Liver (tissue), 3 donors: Measurements from ENCODE around the gene LGR6.

ENCODE experiments used
- FOXA1 ChIP-seq: IDR thresholded peaks from 2 replicates; pipeline ENCODE4 v1.6.1; 2016; ENCODE audit warnings: antibody characterized with exemption
- FOXA2 ChIP-seq: IDR thresholded peaks from 2 replicates; pipeline ENCODE4 v1.6.1; 2016; ENCODE audit warnings: antibody characterized with exemption
- GABPA ChIP-seq, 2 donors: IDR thresholded peaks in 1 of 2; conservative IDR thresholded peaks in 1 of 2; 2 replicates each; pipeline ENCODE4 v1.6.1; 2016; ENCODE audit warnings: antibody characterized with exemption in 2 of 2, mild to moderate bottlenecking in 1 of 2, moderate library complexity in 1 of 2
- HNF4A ChIP-seq, 2 donors: conservative IDR thresholded peaks; 2 replicates each; pipeline ENCODE4 v1.6.1; 2016; ENCODE audit warnings: antibody characterized with exemption in 2 of 2, mild to moderate bottlenecking in 2 of 2
- HNF4G ChIP-seq: IDR thresholded peaks from 2 replicates; pipeline ENCODE4 v1.6.1; 2016; ENCODE audit warnings: antibody characterized with exemption
- JUND ChIP-seq, 2 donors: IDR thresholded peaks; 2 replicates each; pipeline ENCODE4 v1.6.1; 2016; ENCODE audit warnings: antibody characterized with exemption in 2 of 2
- RAD21 ChIP-seq, 2 donors: IDR thresholded peaks; 2 replicates each; pipeline ENCODE4 v1.6.1; 2016; ENCODE audit warnings: antibody characterized with exemption in 2 of 2, mild to moderate bottlenecking in 2 of 2
- RXRA ChIP-seq, 2 donors: IDR thresholded peaks; 2 replicates each; pipeline ENCODE4 v1.6.1; 2017 to 2018; ENCODE audit warnings: antibody characterized with exemption in 2 of 2, mild to moderate bottlenecking in 1 of 2
- TAF1 ChIP-seq: conservative IDR thresholded peaks from 2 replicates; pipeline ENCODE4 v1.6.1; 2016; ENCODE audit warnings: antibody characterized with exemption, mild to moderate bottlenecking
- YY1 ChIP-seq: IDR thresholded peaks from 2 replicates; pipeline ENCODE4 v1.6.1; 2016; ENCODE audit warnings: antibody characterized with exemption, mild to moderate bottlenecking
- TF ChIP-seq, protein P1 (sequence below): fragments of 150-350 bp; IDR thresholded peaks from 2 replicates; pipeline ENCODE4 v1.5.1; 2017; ENCODE audit warnings: improper control_type of control experiment, low read depth, low read length; ENCODE audit not compliant: missing input control
- TF ChIP-seq, protein P2 (sequence below): IDR thresholded peaks from 2 replicates; pipeline ENCODE4 v1.6.1; 2016; ENCODE audit warnings: antibody characterized with exemption
- TF ChIP-seq, protein P3 (sequence below): IDR thresholded peaks from 2 replicates; pipeline ENCODE4 v1.6.1; 2016; ENCODE audit warnings: antibody characterized with exemption
- TF ChIP-seq, protein P4 (sequence below): IDR thresholded peaks from 2 replicates; pipeline ENCODE4 v1.6.1; 2016; ENCODE audit warnings: antibody characterized with exemption, mild to moderate bottlenecking
- donor health status: healthy.
- donor health status: healthy.

DNA sequence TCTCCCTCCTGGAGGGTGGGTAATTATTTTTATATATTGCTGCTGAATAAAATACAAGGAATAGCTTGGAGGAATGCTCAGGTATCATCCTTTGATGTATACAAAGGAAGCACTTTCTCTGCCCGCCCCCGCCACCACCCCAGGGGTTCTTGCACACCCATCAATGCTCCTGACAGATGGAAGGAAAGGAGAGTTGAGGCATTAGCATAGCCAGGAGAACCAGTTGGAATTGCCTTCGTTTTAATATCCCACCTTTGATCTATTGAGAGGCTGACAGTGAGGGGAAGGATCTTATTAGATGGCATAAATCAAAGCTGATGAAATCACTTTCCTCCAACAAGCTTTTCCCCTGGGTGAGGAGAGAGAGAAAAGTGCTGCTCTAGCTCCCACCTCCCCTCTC lies 71.1 kb downstream of the LGR6 start:
- TF ChIP-seq, protein P1, sequence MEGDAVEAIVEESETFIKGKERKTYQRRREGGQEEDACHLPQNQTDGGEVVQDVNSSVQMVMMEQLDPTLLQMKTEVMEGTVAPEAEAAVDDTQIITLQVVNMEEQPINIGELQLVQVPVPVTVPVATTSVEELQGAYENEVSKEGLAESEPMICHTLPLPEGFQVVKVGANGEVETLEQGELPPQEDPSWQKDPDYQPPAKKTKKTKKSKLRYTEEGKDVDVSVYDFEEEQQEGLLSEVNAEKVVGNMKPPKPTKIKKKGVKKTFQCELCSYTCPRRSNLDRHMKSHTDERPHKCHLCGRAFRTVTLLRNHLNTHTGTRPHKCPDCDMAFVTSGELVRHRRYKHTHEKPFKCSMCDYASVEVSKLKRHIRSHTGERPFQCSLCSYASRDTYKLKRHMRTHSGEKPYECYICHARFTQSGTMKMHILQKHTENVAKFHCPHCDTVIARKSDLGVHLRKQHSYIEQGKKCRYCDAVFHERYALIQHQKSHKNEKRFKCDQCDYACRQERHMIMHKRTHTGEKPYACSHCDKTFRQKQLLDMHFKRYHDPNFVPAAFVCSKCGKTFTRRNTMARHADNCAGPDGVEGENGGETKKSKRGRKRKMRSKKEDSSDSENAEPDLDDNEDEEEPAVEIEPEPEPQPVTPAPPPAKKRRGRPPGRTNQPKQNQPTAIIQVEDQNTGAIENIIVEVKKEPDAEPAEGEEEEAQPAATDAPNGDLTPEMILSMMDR, result no peak
- no peak for TF ChIP-seq RAD21 (IDR thresholded peaks at IDR 0.05)
- TF ChIP-seq, protein P2, sequence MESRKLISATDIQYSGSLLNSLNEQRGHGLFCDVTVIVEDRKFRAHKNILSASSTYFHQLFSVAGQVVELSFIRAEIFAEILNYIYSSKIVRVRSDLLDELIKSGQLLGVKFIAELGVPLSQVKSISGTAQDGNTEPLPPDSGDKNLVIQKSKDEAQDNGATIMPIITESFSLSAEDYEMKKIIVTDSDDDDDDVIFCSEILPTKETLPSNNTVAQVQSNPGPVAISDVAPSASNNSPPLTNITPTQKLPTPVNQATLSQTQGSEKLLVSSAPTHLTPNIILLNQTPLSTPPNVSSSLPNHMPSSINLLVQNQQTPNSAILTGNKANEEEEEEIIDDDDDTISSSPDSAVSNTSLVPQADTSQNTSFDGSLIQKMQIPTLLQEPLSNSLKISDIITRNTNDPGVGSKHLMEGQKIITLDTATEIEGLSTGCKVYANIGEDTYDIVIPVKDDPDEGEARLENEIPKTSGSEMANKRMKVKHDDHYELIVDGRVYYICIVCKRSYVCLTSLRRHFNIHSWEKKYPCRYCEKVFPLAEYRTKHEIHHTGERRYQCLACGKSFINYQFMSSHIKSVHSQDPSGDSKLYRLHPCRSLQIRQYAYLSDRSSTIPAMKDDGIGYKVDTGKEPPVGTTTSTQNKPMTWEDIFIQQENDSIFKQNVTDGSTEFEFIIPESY, result no peak
- TF ChIP-seq TAF1, result no peak
- TF ChIP-seq YY1, result no peak
- TF ChIP-seq, protein P3, sequence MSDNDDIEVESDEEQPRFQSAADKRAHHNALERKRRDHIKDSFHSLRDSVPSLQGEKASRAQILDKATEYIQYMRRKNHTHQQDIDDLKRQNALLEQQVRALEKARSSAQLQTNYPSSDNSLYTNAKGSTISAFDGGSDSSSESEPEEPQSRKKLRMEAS, result no peak
- TF ChIP-seq HNF4G, result no peak
- no peak for TF ChIP-seq FOXA2
- TF ChIP-seq RXRA (IDR thresholded peaks at IDR 0.05), result no peak
- TF ChIP-seq FOXA1, result no peak
- TF ChIP-seq, protein P4, sequence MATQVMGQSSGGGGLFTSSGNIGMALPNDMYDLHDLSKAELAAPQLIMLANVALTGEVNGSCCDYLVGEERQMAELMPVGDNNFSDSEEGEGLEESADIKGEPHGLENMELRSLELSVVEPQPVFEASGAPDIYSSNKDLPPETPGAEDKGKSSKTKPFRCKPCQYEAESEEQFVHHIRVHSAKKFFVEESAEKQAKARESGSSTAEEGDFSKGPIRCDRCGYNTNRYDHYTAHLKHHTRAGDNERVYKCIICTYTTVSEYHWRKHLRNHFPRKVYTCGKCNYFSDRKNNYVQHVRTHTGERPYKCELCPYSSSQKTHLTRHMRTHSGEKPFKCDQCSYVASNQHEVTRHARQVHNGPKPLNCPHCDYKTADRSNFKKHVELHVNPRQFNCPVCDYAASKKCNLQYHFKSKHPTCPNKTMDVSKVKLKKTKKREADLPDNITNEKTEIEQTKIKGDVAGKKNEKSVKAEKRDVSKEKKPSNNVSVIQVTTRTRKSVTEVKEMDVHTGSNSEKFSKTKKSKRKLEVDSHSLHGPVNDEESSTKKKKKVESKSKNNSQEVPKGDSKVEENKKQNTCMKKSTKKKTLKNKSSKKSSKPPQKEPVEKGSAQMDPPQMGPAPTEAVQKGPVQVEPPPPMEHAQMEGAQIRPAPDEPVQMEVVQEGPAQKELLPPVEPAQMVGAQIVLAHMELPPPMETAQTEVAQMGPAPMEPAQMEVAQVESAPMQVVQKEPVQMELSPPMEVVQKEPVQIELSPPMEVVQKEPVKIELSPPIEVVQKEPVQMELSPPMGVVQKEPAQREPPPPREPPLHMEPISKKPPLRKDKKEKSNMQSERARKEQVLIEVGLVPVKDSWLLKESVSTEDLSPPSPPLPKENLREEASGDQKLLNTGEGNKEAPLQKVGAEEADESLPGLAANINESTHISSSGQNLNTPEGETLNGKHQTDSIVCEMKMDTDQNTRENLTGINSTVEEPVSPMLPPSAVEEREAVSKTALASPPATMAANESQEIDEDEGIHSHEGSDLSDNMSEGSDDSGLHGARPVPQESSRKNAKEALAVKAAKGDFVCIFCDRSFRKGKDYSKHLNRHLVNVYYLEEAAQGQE, result no peak
- no peak for TF ChIP-seq GABPA (IDR thresholded peaks at IDR 0.05 in 1 of 2, conservative IDR thresholded peaks at IDR 0.05 in 1 of 2)
- TF ChIP-seq HNF4A (conservative IDR thresholded peaks at IDR 0.05), result no peak
- TF ChIP-seq JUND (IDR thresholded peaks at IDR 0.05), result no peak
